ENCODE data around the gene SSB.
A peak's percentile ranks its signal among the peaks of the same experiment; 100 is the strongest.
"Not testable (repeated sequence)": the region's sequence is repeated elsewhere in the genome, so short reads cannot be mapped to it uniquely, and the experiment has no call there.

SSB gene

DNA sequence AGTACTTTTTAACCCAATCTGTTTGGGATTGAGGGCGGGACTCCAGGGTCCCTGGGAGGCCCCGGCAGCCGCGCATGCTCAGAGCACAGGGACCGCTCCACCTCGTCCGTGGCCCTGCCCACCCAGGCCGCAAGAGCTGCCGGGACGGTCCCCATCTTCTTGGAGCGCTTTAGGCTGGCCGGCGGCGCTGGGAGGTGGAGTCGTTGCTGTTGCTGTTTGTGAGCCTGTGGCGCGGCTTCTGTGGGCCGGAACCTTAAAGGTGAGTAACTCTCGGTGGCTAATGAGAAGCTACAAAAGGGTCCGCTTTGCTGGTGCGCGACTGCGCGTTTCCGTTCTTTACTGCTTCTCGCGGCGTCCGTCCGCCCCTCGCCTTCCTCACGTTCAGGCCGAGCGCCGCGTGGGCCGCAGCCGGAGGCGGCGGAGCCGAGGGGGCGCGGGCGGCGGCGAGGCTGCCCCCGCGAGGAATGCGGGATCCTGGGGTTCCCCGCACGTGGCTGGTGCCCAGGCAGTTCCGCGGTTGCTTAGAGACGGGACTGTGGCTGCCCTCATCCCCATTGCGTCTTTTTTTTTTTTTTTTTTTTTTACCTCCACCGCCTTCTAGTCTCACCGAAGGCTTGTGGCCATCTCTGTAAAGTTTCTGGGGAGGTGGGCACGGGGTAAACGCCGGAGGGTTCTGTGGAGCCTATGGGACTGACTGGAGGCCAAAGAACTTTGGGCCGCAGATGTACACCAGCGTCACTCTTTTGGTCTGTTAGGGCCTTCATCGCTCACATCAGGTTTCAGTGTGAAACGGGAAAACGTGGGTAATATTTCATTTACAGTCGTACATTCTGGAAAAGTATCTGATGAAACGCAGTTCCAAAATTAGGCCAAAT is at the start of gene SSB:
Gene SSB (plus strand): TSS at position 154 of the 875 bp plus-strand sequence. CDS start 2,090 bp downstream, outside the sequence.
- peak; percentile 72 for DNase-seq (ENCODE audit: low read depth, low spot score)

DNA sequence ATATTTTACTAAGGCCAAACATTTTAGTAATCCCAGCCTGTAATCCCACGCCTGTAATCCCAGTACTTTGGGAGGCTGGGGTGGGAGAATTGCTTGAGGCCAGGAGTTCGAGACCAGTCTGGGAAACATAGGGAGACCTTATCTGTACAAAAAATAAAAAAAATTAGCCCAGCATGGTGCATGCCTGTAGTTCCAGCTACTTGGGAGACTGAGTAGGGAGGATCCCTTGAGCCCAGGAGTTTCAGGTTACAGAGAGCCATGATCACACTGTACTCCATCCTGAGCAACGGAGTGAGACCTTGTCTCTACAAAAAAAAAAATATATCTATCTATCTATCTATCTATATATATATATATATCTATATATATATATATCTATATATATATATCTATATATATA is 45.9 kb upstream of the SSB start:
- DNase-seq (ENCODE audit: low read depth, low spot score) = no peak

DNA sequence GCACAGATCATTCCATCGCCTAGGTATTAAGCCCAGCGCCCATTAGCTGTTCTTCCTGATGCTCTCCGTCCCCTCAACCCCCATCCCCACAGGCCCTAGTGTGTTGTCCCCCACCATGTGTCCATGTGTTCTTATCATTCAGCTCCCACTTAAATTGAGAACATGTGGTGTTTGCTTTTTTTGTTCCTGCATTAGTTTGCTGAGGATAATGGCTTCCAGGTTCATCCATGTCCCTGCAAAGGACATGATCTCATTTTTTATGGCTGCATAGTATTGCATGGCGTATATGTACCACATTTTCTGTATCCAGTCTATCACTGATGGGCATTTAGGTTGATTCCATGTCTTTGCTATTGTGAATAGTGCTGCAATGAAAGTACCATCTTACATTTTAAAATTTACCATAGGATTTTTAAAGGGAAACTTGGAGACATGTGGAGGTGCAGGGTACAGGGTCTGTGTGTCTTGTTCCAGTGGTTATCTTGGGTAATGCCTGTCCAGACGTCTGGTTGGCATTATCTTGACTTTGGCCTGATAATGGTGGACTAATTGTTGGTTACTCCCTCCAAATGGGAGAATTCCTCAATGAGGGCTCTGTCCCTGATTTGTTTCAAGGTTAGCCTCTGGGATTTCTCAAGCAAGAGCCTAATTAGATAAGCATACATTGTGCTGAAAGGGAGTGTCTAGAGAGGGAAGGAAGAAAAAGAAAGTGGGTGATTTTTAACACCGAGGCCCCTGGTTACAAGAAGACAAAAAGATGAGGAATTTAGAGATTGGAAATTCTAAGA is 43.4 kb upstream of the SSB start:
- no peak for DNase-seq (ENCODE audit: low read depth, low spot score)

DNA sequence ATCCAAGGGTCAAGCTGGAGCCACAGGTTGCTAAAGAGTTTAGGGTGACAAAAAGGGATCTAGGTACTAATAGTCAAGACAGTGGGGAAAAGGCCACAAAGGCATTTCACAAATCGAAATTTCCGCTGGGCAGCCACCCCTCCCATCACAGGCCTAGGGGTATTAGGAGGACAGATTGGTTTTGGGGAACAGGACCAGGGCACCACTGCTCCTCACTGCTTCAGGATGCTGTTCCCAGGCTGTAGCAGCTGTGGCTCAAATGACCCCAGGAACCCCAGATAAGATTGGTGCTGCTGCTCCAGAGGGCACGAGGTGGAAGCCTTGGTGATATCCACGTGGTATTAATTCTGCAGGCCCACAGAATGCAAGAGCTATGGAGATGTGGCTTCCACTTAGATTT is 42.3 kb upstream of the SSB start:
- DNase-seq (ENCODE audit: low read depth, low spot score) = no peak

DNA sequence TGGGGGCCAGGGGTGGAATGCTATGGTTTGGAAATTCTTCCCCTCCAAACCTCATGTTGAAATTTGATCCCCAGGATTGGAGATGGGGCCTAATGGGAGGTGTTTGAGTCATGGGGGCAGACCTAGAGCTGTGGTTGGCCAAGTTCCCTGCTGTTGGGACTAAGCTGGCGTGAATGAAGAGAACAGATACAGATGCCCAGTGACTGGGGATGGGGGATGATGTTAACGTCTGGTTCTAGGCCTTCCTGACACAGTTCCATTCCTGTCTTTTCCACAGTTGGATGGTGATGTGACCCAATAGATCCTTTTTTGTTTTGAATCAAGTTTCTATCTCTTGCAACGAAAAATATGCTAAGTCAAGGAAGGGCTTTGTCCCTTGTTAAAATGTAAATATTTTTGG is 41.3 kb upstream of the SSB start:
- DNase-seq (ENCODE audit: low read depth, low spot score) = no peak

DNA sequence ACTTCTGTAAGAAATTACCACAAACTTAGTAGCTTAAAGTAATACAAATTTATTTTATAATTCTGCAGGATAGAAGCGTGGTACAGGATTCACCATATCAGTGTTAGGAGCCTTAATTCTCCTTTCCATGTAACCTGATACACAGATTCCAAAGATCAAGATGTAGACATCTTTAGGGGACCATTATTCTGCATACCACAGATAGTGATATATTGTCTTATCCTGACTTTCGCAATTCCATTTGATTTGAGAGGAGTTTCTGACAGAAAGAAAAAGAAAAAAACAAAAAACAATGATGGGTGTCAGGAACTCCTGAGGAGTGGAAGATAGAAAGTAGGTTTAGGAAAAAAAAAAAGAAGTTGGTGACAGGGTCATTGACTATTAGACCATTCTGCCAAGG is 40.9 kb upstream of the SSB start:
- no peak for DNase-seq (ENCODE audit: low read depth, low spot score)

DNA sequence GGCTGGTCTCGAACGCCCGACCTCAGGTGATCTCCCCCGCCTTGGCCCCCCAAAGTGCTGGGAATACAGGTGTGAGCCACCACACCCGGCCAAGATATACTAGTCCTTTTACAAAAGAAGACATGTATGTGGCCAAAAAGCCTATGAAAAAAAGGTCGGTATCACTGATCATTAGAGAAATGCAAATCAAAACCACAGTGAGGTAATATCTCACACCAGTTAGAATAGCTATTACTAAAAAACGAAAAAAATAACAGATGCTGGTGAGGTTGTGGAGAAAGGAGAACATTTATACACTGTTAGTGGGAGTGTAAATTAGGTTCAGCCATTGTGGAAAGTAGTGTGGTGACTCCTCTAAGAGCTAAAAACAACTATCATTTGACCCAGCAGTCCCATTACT is 38.7 kb upstream of the SSB start:
- no peak for DNase-seq (ENCODE audit: low read depth, low spot score)

DNA sequence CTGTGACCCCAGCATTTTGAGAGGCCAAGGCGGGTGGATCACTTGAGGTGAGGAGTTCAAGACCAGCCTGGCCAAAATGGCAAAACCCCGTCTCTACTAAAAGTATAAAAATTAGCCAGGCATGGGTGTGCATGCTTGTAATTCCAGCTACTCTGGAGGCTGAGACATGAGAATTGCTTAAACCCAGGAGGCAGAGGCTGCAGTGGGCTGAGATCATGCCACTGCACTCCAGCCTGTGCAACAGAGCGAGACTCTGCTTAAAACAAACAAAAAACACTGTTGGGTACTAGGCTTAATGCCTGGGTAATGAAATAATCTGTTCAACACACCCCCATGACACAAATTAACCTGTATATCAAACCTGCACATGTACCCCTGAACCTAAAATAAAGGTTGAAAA is 37.9 kb upstream of the SSB start:
- DNase-seq (ENCODE audit: low read depth, low spot score) = not testable (repeated sequence)

DNA sequence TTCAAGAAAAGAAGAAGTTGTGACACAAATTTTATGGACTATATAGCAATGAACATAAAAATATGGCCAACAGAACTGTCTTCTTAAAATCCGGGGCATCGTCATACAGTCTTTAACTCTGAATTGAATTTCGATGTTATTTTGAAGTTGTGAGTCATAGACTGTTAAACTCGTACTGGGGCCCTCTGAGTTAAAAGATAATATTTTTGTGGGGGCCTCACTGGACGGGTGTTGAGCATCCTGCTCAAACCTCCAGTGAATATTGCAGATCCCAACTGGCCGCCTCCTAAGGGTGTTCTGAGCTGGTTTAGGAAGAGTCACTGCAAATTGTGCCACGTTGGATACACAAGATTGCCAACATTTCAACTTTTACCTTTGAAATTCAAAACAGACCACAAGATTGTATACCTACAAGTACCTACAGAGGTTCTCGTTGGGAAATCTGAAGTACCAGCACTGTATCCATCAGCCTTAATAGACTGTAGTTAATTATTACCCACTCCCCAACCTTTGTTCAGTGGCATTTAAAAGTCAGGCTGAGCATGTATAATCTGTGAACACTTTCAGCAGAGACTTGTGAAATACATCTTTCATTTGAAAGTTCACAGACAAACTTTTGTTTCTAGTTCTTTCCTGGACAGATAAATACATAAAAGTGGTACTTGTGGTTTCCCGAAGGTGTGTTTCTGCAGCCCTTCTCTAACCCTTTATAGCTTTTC is 37.3 kb upstream of the SSB start:
- DNase-seq (ENCODE audit: low read depth, low spot score) = no peak

DNA sequence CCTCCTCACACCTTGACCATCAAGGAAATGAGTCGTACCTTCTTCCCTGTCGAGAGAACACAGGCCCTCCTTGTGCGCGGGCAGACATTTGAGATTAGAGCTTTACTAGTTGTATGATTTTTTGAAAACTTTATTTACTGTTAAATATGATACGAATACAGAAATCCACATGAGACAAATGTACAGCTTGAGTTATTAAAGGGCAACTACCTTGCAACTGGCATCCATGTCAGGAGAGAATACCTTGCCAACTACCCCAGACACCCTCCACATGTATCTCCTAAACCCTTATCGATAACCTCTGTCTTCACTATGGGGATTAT is 36.7 kb upstream of the SSB start:
- no peak for DNase-seq (ENCODE audit: low read depth, low spot score)

DNA sequence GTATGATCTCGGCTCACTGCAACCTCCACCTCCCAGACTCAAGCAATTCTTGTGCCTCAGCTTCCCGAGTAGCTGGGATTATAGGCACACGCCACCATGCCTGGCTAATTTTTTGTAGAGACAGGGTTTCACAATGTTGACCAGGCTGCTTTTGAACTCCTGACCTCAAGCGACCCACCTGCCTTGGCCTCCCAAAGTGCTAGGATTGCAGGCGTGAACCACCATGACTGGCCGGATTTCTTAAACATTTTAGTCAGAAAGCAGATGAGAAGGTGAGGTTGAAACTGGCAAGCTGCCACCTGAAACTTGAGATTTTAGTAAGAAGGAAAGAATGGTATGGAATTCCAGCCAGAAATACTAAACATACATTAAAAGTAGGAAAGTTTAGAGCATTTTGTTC is 33.1 kb upstream of the SSB start:
- DNase-seq (ENCODE audit: low read depth, low spot score) = no peak

DNA sequence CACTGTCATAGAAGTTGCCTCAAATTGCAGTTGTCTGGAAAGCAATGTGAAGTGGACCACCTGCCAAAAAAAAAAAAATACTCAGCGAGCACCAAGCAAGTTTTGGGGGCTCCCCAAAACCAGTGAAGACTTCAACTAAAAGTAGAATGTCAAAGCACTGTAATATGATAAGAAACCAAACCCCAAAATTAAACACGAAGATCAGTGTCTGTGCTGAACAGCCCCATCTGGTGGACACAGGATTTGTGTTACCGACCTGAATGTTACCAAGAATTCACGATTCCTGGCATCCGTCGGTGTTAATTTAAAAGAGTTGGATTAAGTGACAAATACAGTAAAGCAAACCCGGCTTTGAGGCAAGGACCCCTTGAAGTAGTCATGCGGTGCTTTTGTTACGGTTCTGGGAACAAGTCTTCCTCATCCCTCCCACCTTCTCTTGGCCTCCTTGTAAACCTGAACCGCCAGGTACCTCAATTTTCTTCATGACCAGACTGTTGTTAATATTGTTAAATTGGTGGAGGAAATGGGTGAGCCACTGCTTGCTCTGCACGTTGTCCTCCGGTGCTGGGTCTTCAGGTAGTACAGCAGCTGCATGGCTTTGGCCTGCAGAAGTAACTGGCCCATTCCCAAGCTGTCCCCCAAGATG is 31.3 kb upstream of the SSB start:
- no peak for DNase-seq (ENCODE audit: low read depth, low spot score)

DNA sequence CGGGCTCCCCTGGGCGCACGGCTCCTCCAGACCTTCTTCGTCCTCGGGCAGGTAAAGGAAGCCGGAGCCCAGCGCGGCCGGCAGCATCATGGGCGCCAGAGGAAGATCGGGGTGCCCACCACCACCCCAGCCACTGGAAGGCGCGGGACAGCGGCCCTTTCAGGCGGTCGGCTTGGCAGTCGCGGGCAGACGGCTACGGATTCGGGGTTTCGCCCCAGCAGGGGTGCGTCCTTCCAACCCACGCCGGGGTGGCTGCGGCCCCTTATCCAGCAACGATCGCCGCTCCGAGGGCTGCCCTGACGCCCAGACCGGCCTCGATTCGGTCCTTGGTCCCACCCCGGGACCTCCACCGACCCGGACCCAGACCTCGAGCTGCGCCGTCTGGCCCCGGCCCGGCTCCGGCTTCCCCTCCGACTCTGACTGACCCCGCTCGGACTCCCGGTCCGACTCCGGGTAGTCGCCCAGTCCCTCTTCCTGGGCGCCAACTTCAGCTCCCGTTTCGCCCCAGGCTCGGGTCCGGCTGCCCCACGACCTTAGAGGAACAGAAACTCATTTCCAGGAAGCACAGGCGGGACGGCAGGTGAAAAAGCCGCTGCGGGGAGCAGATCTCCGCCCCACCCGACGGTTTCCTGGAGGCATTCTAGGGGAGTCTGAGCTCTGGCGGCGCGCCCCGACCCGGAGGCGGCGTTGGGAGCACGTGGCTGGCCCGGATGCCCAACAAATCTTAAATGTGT is 30.2 kb upstream of the SSB start:
- DNase-seq (ENCODE audit: low read depth, low spot score) = no peak

DNA sequence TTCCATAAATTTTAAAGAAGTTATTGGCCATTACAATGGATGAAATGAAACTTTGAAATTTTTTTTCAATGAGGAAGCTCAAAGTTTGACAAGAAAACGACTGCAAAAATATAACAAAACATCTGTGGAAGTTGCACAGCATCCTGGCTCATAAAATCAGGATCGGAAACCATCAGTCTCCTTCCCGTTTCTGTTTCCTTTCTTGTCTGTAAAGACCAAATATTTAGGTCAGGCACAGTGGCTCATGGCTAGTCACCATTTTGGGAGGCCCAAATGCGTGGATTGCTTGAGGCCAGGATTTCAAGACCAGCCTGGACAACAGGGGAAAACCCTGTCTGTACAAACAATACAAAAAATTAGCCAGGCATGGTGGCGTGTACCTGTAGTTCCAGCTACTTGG is 27.6 kb upstream of the SSB start:
- DNase-seq (ENCODE audit: low read depth, low spot score) = no peak

DNA sequence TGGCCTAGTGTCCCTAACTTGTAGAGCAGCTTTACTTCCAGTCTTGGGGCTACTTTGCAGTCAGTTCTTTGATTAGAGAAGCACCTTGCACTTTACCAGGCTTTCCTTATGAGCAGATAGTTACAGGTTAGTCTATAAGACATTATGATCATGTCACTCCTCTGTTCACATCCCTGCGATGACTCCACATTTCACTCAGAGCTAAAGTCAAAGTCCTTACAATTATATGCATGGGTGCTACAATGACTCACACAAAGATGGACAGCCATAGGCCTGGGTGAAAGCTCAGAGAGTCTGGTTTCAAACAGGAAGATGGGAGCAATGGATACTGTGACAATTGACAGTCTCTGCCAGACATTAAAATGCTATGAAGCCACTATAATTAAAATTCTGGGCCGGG is 27.1 kb upstream of the SSB start:
- no peak for DNase-seq (ENCODE audit: low read depth, low spot score)

DNA sequence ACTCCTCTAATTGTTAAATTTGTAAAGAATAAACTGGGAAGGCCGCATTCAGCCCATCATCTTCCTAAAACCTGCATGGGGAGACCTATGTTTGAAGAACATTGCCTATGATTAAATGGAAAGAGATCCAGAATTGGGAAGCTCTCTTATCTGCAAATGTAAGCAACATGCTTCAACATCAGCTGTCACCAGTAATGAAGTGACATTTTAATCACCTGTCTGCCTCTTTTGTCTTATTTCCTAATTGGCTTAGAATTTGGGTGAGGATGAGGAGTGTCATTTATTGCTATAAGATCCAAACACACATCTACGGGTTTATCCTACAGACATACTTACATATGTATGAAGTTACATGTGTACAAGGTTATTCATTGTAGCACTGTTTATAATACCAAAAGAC is 26.0 kb upstream of the SSB start:
- DNase-seq (ENCODE audit: low read depth, low spot score) = no peak

DNA sequence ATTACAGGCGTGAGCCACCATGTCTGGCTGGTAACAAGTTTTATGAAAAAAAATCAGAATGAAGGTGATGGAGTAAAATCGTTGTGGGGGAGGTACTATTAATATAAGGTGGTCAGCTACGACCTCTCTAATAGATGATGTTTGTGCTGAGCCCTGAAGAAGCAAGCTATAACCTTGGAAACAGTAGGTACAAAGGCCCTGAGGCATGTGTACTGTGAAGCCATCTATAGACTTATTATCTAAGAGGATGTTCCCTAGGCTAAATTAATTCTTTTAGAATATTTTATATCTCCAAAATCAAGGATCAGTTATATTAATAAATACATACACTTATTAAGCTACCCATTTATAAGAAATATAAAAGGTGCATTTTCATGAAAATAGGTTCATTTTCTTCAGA is 23.3 kb upstream of the SSB start:
- DNase-seq (ENCODE audit: low read depth, low spot score) = no peak

DNA sequence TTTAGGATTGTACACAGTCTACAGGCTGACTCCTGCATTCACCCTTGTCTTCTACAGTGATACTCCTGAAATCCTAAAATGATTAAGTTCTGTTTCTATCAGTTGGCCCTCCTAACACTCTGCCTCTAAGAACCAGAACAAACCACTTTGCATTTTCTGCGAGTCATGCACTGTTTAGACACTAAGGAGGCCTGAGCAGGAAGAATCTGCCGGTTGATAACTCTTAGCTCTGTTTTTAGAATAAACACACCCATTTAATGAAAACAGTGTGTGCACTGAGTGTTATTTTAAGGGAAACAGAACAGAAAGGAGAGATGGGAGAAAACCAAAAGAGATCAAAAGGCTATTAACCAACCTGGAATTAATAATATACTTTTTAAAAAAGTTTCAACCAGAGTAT is 22.9 kb upstream of the SSB start:
- DNase-seq (ENCODE audit: low read depth, low spot score) = no peak

DNA sequence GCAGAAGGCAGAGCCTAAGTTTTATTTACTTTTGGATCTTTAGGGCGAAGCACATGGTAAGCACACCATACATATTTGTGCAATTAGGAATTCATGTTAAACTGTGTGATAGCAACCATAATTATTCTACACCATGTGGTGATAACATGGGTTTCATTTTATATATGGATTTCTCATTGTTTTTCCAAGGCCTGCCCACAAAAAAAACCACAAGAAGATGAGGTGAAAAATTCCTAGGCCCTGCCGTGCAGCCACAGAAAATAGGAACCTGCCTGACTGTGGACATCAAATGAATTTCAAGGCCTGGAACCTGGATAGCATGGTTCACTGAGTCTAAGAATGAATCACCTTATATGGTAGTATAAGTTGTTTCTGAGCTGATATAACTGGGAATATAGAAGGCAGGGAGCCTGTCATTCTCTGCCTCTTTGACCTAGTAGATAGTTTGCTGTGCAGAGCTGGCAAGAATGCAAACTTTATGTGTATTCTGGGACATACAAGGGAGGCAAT is 22.4 kb upstream of the SSB start:
- no peak for DNase-seq (ENCODE audit: low read depth, low spot score)

DNA sequence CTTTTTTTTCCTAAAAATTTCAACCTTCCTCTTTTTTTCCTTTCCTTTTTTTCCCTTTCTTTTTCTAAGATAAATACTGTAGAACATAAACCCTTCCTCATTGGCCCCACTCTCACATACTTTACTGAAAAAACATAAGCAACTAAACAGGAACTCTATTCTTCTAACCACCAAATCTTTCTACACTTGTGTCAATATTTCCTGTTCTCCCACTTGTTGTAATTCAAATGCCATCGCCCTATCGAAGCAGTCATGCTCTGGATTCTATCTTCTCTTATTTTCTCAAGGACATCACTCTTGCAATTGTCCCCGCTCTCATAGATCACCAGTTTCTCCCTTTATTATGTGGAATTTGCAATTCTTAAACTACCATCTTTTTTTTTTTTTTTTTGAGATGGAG is 20.2 kb upstream of the SSB start:
- no peak for DNase-seq (ENCODE audit: low read depth, low spot score)

Data from iPS DF 19.7 (cell line).